GM23338 (cell line): ENCODE results near the gene TNNI3. TPM values are rescaled to one million over a fixed set of nuclear protein-coding genes. Genes with fewer than 3 reads are reported as not detected.
"Not testable (repeated sequence)": the region's sequence is repeated elsewhere in the genome, so short reads cannot be mapped to it uniquely, and the experiment has no call there.

Experiments
- ATAC-seq: fragments of 200-7000 bp; cut with Tn5 transposase; 3 replicates; pipeline ENCODE4 v1.9.1; 2020
- DNase-seq: peaks from one replicate; pipeline ENCODE4 v3.0.0-alpha.2; 2015; ENCODE audit warnings: low spot score
- H2AFZ ChIP-seq: fragments of 200-600 bp; sonication (generic); 2 replicates; pipeline ENCODE4 v1.8.0; 2016; ENCODE audit warnings: antibody characterized with exemption, mild to moderate bottlenecking, moderate library complexity
- H3F3A ChIP-seq: fragments of 200-600 bp; sonication (generic); replicated peaks from 2 replicates; pipeline ENCODE4 v1.8.0; 2017; ENCODE audit warnings: antibody characterized with exemption, mixed run types, low read depth
- H3K27ac ChIP-seq: fragments of 200-600 bp; sonication (generic); 2 replicates; pipeline ENCODE4 v1.6.1; 2016; ENCODE audit warnings: low read depth
- H3K27me3 ChIP-seq: fragments of 200-600 bp; sonication (generic); 2 replicates; pipeline ENCODE4 v1.8.0; 2016; ENCODE audit warnings: mild to moderate bottlenecking, mixed run types, moderate library complexity; ENCODE audit not compliant: insufficient read depth
- H3K36me3 ChIP-seq: fragments of 200-600 bp; sonication (generic); 2 replicates; pipeline ENCODE4 v1.8.0; 2016; ENCODE audit warnings: mild to moderate bottlenecking; ENCODE audit not compliant: insufficient read depth
- H3K4me1 ChIP-seq: fragments of 200-600 bp; sonication (generic); 2 replicates; pipeline ENCODE4 v1.8.0; 2016; ENCODE audit warnings: mild to moderate bottlenecking, moderate library complexity; ENCODE audit not compliant: insufficient read depth
- H3K4me2 ChIP-seq: fragments of 200-600 bp; sonication (generic); 2 replicates; pipeline ENCODE4 v1.7.1; 2017; ENCODE audit warnings: mixed run types
- H3K4me3 ChIP-seq: fragments of 200-600 bp; sonication (generic); 2 replicates; pipeline ENCODE4 v1.6.1; 2016; ENCODE audit warnings: mixed run types
- H3K79me2 ChIP-seq: fragments of 200-600 bp; sonication (generic); replicated peaks from 2 replicates; pipeline ENCODE4 v1.8.0; 2017; ENCODE audit warnings: mild to moderate bottlenecking; ENCODE audit not compliant: insufficient read depth
- H3K9me2 ChIP-seq: fragments of 200-600 bp; sonication (generic); 2 replicates; pipeline ENCODE4 v1.8.0; 2017; ENCODE audit not compliant: insufficient read depth
- H4K20me1 ChIP-seq: fragments of 200-600 bp; sonication (generic); replicated peaks from 2 replicates; pipeline ENCODE4 v1.8.0; 2017; ENCODE audit warnings: mild to moderate bottlenecking; ENCODE audit not compliant: insufficient read depth
- H3K27ac Mint-ChIP-seq: 2 replicates; pipeline ENCODE4 v1.8.0; 2020; ENCODE audit warnings: inconsistent platforms, mild to moderate bottlenecking, moderate library complexity, mixed read lengths
- H3K27me3 Mint-ChIP-seq: 3 replicates; pipeline ENCODE4 v1.8.0; 2022; ENCODE audit warnings: low read depth, mild to moderate bottlenecking, moderate library complexity, mixed read lengths, inconsistent platforms; ENCODE audit not compliant: insufficient read depth, poor library complexity
- H3K36me3 Mint-ChIP-seq: 3 replicates; pipeline ENCODE4 v1.8.0; 2021; ENCODE audit warnings: low read depth, mild to moderate bottlenecking, inconsistent platforms, moderate library complexity, mixed read lengths
- H3K4me1 Mint-ChIP-seq: 3 replicates; pipeline ENCODE4 v1.8.0; 2020; ENCODE audit warnings: mild to moderate bottlenecking, inconsistent platforms, mixed read lengths
- H3K4me3 Mint-ChIP-seq: 3 replicates; pipeline ENCODE4 v1.8.0; 2021; ENCODE audit warnings: moderate library complexity, mild to moderate bottlenecking, inconsistent platforms, mixed read lengths
- H3K9me3 Mint-ChIP-seq: 3 replicates; pipeline ENCODE4 v1.8.0; 2020; ENCODE audit warnings: moderate library complexity, mild to moderate bottlenecking, inconsistent platforms, mixed read lengths
- POLR2AphosphoS5 ChIP-seq: IDR thresholded peaks from 2 replicates; pipeline ENCODE4 v1.6.1; 2016; ENCODE audit warnings: antibody characterized with exemption, low read depth
- ZNF462 ChIP-seq: fragments of 250-450 bp; sonication (Bioruptor Pico); IDR thresholded peaks from 2 replicates; pipeline ENCODE4 v1.5.0; 2020; ENCODE audit warnings: mild to moderate bottlenecking, moderate library complexity
- polyA plus RNA-seq: library from polyadenylated mRNA; unstranded; fragments of >200 nt; fragmentation: Nextera tagmentation; extraction: Ambion mirVana; gene quantifications from 2 replicates; pipeline ENCODE4 v1.2.1, GENCODE V29; 2016
- total RNA-seq: library from RNA; depleted of rRNA; stranded (reverse); fragments of >200 nt; shearing (Covaris generic); gene quantifications from 2 replicates; pipeline ENCODE4 v1.2.3, GENCODE V29; 2014
- TF ChIP-seq, protein P1 (sequence below): IDR thresholded peaks from one replicate; pipeline ENCODE4 v1.6.1; 2018; ENCODE audit warnings: antibody characterized with exemption; ENCODE audit not compliant: unreplicated experiment

Gene TNNI3
- total and polyA plus RNA-seq, 2 experiments from 2014 or later, result 21.5 to 150 TPM

DNA sequence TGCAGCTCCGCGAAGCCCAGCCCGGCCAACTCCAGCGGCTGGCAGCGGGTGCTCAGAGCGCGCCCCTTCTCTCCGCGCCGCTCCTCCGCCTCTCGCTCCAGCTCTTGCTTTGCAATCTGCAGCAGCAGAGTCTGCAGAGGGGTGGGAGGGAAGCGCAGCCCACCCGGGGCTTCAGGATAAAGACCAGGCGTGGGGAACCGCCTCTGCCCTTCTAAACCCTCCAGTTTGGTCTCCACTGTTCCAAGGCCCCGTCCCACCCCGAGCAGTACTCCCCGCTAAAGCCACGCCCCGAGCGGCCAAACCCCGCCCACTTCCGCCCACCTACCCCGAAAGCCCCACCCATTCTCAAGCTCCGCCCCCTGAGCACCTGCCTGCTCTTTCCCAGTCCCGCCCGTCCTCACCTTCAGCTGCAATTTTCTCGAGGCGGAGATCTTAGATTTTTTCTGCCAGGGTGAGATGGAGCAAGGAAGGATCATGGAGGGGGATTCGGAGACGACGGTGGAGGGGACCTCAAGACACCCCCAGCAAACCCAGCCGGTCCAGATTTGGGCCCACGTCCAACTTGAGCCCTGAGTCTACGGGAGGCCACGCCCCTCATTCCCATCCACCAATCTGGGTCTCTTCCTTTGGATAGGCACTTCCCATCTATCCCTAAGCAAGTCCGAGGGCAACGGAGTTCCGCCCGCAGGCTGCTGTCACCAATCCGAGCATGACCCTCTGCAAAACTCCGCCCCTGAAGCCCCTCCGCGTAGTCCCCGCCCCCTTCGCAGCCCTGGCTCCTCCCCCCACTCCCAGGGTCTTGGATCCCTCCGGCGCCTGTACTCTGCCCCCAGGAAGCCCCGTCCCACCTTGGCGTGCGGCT, 1.1 kb downstream of the TNNI3 start (continued):
- TF ChIP-seq, protein P1, sequence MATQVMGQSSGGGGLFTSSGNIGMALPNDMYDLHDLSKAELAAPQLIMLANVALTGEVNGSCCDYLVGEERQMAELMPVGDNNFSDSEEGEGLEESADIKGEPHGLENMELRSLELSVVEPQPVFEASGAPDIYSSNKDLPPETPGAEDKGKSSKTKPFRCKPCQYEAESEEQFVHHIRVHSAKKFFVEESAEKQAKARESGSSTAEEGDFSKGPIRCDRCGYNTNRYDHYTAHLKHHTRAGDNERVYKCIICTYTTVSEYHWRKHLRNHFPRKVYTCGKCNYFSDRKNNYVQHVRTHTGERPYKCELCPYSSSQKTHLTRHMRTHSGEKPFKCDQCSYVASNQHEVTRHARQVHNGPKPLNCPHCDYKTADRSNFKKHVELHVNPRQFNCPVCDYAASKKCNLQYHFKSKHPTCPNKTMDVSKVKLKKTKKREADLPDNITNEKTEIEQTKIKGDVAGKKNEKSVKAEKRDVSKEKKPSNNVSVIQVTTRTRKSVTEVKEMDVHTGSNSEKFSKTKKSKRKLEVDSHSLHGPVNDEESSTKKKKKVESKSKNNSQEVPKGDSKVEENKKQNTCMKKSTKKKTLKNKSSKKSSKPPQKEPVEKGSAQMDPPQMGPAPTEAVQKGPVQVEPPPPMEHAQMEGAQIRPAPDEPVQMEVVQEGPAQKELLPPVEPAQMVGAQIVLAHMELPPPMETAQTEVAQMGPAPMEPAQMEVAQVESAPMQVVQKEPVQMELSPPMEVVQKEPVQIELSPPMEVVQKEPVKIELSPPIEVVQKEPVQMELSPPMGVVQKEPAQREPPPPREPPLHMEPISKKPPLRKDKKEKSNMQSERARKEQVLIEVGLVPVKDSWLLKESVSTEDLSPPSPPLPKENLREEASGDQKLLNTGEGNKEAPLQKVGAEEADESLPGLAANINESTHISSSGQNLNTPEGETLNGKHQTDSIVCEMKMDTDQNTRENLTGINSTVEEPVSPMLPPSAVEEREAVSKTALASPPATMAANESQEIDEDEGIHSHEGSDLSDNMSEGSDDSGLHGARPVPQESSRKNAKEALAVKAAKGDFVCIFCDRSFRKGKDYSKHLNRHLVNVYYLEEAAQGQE, result no peak
- TF ChIP-seq POLR2AphosphoS5, result peak; percentile 78

DNA sequence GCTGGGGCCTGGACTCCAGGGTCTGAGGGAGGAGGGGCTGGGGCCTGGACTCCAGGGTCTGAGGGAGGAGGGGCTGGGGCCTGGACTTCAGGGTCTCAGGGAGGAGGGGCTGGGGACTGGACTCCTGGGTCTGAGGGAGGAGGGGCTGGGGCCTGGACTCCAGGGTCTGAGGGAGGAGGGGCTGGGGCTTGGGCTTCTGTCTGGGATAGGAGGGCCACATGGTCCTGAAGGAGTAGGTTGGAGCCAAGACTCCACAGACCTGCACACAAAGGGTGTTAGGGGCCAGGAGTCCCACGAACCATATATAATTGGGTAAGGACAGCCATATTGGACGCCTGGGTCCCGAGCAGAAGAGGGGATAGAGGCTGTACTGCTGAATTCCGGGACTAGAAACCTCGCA, 1.7 kb downstream of the TNNI3 start:
- Histone ChIP-seq H2AFZ (peak overlapping the region; percentile 47; the same call in 1 of the 2 replicates), H3K4me3 (peak overlapping the region; percentile 83), H3K4me2 (peak overlapping the region; percentile 86), H3K4me1 (peaks cover 24% of the 10 kb centered on the region)
- not testable (repeated sequence) for H3K27ac Mint-ChIP-seq, H3K36me3 ChIP-seq, H3F3A ChIP-seq, H3K27ac ChIP-seq, H3K79me2 ChIP-seq, H3K9me2 ChIP-seq, DNase-seq, ATAC-seq, H3K27me3 ChIP-seq, H3K9me3 Mint-ChIP-seq, H4K20me1 ChIP-seq
- Mint-ChIP-seq H3K4me1 (peaks cover 24% of the 10 kb centered on the region), H3K36me3 (peaks cover 33% of the 10 kb centered on the region), H3K27me3 (peaks cover 25% of the 10 kb centered on the region), H3K4me3 (peak overlapping the region; percentile 92)

DNA sequence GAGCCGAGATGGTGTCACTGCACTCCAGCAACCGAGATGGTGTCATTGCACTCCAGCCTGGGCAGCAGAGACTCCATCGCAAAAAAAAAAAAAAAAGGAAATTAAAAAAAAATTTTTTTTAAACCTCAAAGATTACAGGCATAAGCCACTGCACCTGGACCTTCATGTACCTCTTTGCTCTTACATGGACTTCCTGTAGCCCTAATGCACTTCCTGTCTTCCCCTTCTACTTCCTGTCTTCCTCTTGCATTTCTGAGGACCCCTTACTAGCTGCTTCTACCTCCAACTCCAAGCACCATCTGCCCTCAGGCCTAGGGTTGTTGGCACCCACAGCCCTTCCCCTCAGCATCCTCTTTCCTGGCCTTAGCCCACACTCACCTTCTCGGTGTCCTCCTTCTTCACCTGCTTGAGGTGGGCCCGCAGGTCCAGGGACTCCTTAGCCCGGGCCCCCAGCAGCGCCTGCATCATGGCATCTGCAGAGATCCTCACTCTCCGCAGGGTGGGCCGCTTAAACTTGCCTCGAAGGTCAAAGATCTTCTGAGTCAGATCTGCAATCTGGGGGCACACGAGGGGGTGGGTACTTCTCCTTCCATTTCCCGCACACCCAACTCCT, 3.8 kb downstream of the TNNI3 start:
- H3K27me3 ChIP-seq, result peaks cover 10% of the 10 kb centered on the region; the same call in 1 of the 2 replicates
- H3K4me1 ChIP-seq, result peaks cover 22% of the 10 kb centered on the region
- H3K4me2 ChIP-seq, result no peak overlapping the region
- ATAC-seq, result no peak
- Mint-ChIP-seq H3K4me3 (no peak overlapping the region; the same call in 2 of the 3 replicates), H3K36me3 (peaks cover 33% of the 10 kb centered on the region), H3K27me3 (peaks cover 25% of the 10 kb centered on the region), H3K27ac (no peak overlapping the region), H3K4me1 (peaks cover 26% of the 10 kb centered on the region), H3K9me3 (peaks cover 5% of the 10 kb centered on the region)
- no peaks in the 10 kb centered on the region for H3K79me2 ChIP-seq
- no peaks in the 10 kb centered on the region for H3K9me2 ChIP-seq
- no peak overlapping the region for H2AFZ ChIP-seq
- DNase-seq, result no peak
- no peak overlapping the region for H3K27ac ChIP-seq
- peaks cover 11% of the 10 kb centered on the region; the same call in 1 of the 2 replicates for H3F3A ChIP-seq
- no peaks in the 10 kb centered on the region; the same call in 1 of the 2 replicates for H4K20me1 ChIP-seq
- H3K36me3 ChIP-seq, result no peaks in the 10 kb centered on the region; the same call in 1 of the 2 replicates
- H3K4me3 ChIP-seq, result no peak overlapping the region
- TF ChIP-seq ZNF462 (CRISPR knock-in tag), result no peak
- TF ChIP-seq, protein P1, result no peak
